ENCODE measurements around the gene EFCAB6. TPM values are rescaled to one million over a fixed set of nuclear protein-coding genes. Genes with fewer than 3 reads are reported as not detected.

EFCAB6 gene
- total and polyA plus RNA-seq, 4 experiments from 2014 or later = 0.15 to 0.91 (median 0.84) TPM; not detected in 1

- ChIA-PET CTCF (ENCODE audit: partially characterized antibody) (no interaction called here), POLR2A (ENCODE audit: partially characterized antibody) (no interaction called here)
- no peak for DNase-seq
- Histone ChIP-seq H3K36me3 (ENCODE audit: insufficient read depth, low read length) (no peaks in the 10 kb centered on the region), H3K4me1 (ENCODE audit: insufficient read depth, low read length) (no peaks in the 10 kb centered on the region), H3K9me3 (ENCODE audit: control insufficient read depth in 1 of 2, low read length in 2 of 2) (no peaks in the 10 kb centered on the region), H3K4me3 (ENCODE audit: low read length in 2 of 2) (no peak overlapping the region), H3K27ac (ENCODE audit: low read depth, low read length) (no peak overlapping the region), H3K27me3 (ENCODE audit: insufficient read depth, low read length) (no peaks in the 10 kb centered on the region)
- peaks cover 3% of the 10 kb centered on the region in 2 donors for H3K27me3 Mint-ChIP-seq
- intact Hi-C loops (cut with micrococcal nuclease) = no loop called here
- H3K27ac Mint-ChIP-seq = no peak overlapping the region
- H3K4me3 Mint-ChIP-seq = no peak overlapping the region
- no peaks in the 10 kb centered on the region for H3K4me1 Mint-ChIP-seq
- peaks cover 0 to 4% (median 0%) of the 10 kb centered on the region in 8 donors for H3K9me3 Mint-ChIP-seq
- no peaks in the 10 kb centered on the region for H3K36me3 Mint-ChIP-seq
Measured at GRCh38 chr22:43564859-43565258, 247.2 kb downstream of the EFCAB6 start.

GRCh38 chr22:43563571-43563970 lies 248.5 kb downstream of the EFCAB6 start:
- no peak overlapping the region for H3K27ac Mint-ChIP-seq
- no peak for DNase-seq

GRCh38 chr22:43562843-43563242 lies 249.3 kb downstream of the EFCAB6 start:
- H3K9me3 ChIP-seq (ENCODE audit: control insufficient read depth in 1 of 2, low read length in 2 of 2) = no peaks in the 10 kb centered on the region
- Mint-ChIP-seq H3K27ac (no peak overlapping the region), H3K4me1 (no peaks in the 10 kb centered on the region), H3K9me3 (peaks cover 0 to 6% (median 0%) of the 10 kb centered on the region in 8 donors), H3K4me3 (no peak overlapping the region), H3K36me3 (no peaks in the 10 kb centered on the region), H3K27me3 (peaks cover 4 to 6% of the 10 kb centered on the region in 2 donors)
- ChIA-PET CTCF (ENCODE audit: partially characterized antibody) (no interaction called here), POLR2A (ENCODE audit: partially characterized antibody) (no interaction called here)
- no peak overlapping the region for H3K4me3 ChIP-seq (ENCODE audit: low read length in 2 of 2)
- no peak for DNase-seq
- H3K36me3 ChIP-seq (ENCODE audit: insufficient read depth, low read length) = no peaks in the 10 kb centered on the region
- H3K27me3 ChIP-seq (ENCODE audit: insufficient read depth, low read length) = no peaks in the 10 kb centered on the region
- intact Hi-C loops (cut with micrococcal nuclease) = no loop called here
- H3K4me1 ChIP-seq (ENCODE audit: insufficient read depth, low read length) = no peaks in the 10 kb centered on the region
- no peak overlapping the region for H3K27ac ChIP-seq (ENCODE audit: low read depth, low read length)

More at GRCh38 chr22:43563571-43563970, 248.5 kb downstream of the EFCAB6 start:
- ChIA-PET POLR2A (ENCODE audit: partially characterized antibody) (no interaction called here), CTCF (ENCODE audit: partially characterized antibody) (no interaction called here)
- no peaks in the 10 kb centered on the region for H3K36me3 Mint-ChIP-seq
- no peaks in the 10 kb centered on the region for H3K4me1 Mint-ChIP-seq
- Histone ChIP-seq H3K27ac (ENCODE audit: low read depth, low read length) (no peak overlapping the region), H3K4me1 (ENCODE audit: insufficient read depth, low read length) (no peaks in the 10 kb centered on the region), H3K36me3 (ENCODE audit: insufficient read depth, low read length) (no peaks in the 10 kb centered on the region), H3K27me3 (ENCODE audit: insufficient read depth, low read length) (no peaks in the 10 kb centered on the region), H3K9me3 (ENCODE audit: control insufficient read depth in 1 of 2, low read length in 2 of 2) (no peaks in the 10 kb centered on the region), H3K4me3 (ENCODE audit: low read length in 2 of 2) (no peak overlapping the region)
- no peak overlapping the region for H3K4me3 Mint-ChIP-seq
- intact Hi-C loops (cut with micrococcal nuclease) = no loop called here
- H3K9me3 Mint-ChIP-seq = peaks cover 0 to 6% (median 0%) of the 10 kb centered on the region in 8 donors
- H3K27me3 Mint-ChIP-seq = peaks cover 4 to 6% of the 10 kb centered on the region in 2 donors

- Histone ChIP-seq H3K27me3 (ENCODE audit: insufficient read depth, low read length) (no peaks in the 10 kb centered on the region), H3K27ac (ENCODE audit: low read depth, low read length) (no peak overlapping the region), H3K9me3 (ENCODE audit: control insufficient read depth in 1 of 2, low read length in 2 of 2) (no peaks in the 10 kb centered on the region), H3K36me3 (ENCODE audit: insufficient read depth, low read length) (no peaks in the 10 kb centered on the region), H3K4me3 (ENCODE audit: low read length in 2 of 2) (no peak overlapping the region), H3K4me1 (ENCODE audit: insufficient read depth, low read length) (no peaks in the 10 kb centered on the region)
- Mint-ChIP-seq H3K27me3 (peaks cover 1 to 6% of the 10 kb centered on the region in 2 donors), H3K4me1 (no peaks in the 10 kb centered on the region), H3K36me3 (no peaks in the 10 kb centered on the region), H3K27ac (no peak overlapping the region), H3K4me3 (no peak overlapping the region), H3K9me3 (peaks cover 0 to 6% (median 0%) of the 10 kb centered on the region in 8 donors)
- intact Hi-C loops (cut with micrococcal nuclease) = no loop called here
- CTCF ChIA-PET (ENCODE audit: partially characterized antibody) = no interaction called here
- no peak for DNase-seq
- POLR2A ChIA-PET (ENCODE audit: partially characterized antibody) = no interaction called here
Measured at GRCh38 chr22:43561415-43562178, 250.5 kb downstream of the EFCAB6 start.

- Mint-ChIP-seq H3K4me1 (no peaks in the 10 kb centered on the region), H3K27me3 (peaks cover 2 to 9% of the 10 kb centered on the region in 2 donors), H3K9me3 (peaks cover 0 to 6% (median 0%) of the 10 kb centered on the region in 8 donors), H3K27ac (no peak overlapping the region), H3K36me3 (no peaks in the 10 kb centered on the region), H3K4me3 (no peak overlapping the region)
- H3K27me3 ChIP-seq (ENCODE audit: insufficient read depth, low read length) = no peaks in the 10 kb centered on the region
- H3K4me1 ChIP-seq (ENCODE audit: insufficient read depth, low read length) = no peaks in the 10 kb centered on the region
- intact Hi-C loops (cut with micrococcal nuclease) = no loop called here
- H3K27ac ChIP-seq (ENCODE audit: low read depth, low read length) = no peak overlapping the region
- CTCF ChIA-PET (ENCODE audit: partially characterized antibody) = no interaction called here
- no peak for DNase-seq
- POLR2A ChIA-PET (ENCODE audit: partially characterized antibody) = no interaction called here
- H3K9me3 ChIP-seq (ENCODE audit: control insufficient read depth in 1 of 2, low read length in 2 of 2) = no peaks in the 10 kb centered on the region
- H3K4me3 ChIP-seq (ENCODE audit: low read length in 2 of 2) = no peak overlapping the region
- no peaks in the 10 kb centered on the region for H3K36me3 ChIP-seq (ENCODE audit: insufficient read depth, low read length)
Measured at GRCh38 chr22:43560651-43561050, 251.5 kb downstream of the EFCAB6 start.

- peaks cover 7 to 17% of the 10 kb centered on the region in 2 donors for H3K27me3 Mint-ChIP-seq
- no peak overlapping the region for H3K27ac Mint-ChIP-seq
- Histone ChIP-seq H3K27ac (ENCODE audit: low read depth, low read length) (no peak overlapping the region), H3K4me1 (ENCODE audit: insufficient read depth, low read length) (no peaks in the 10 kb centered on the region), H3K4me3 (ENCODE audit: low read length in 2 of 2) (no peak overlapping the region), H3K9me3 (ENCODE audit: control insufficient read depth in 1 of 2, low read length in 2 of 2) (no peaks in the 10 kb centered on the region), H3K36me3 (ENCODE audit: insufficient read depth, low read length) (no peaks in the 10 kb centered on the region), H3K27me3 (ENCODE audit: insufficient read depth, low read length) (no peaks in the 10 kb centered on the region)
- no peak for DNase-seq
- intact Hi-C loops (cut with micrococcal nuclease) = no loop called here
- ChIA-PET CTCF (ENCODE audit: partially characterized antibody) (no interaction called here), POLR2A (ENCODE audit: partially characterized antibody) (no interaction called here)
- H3K9me3 Mint-ChIP-seq = peaks cover 0 to 5% (median 0%) of the 10 kb centered on the region in 8 donors
- H3K4me3 Mint-ChIP-seq = no peak overlapping the region
- no peaks in the 10 kb centered on the region for H3K4me1 Mint-ChIP-seq
- no peaks in the 10 kb centered on the region for H3K36me3 Mint-ChIP-seq
Measured at GRCh38 chr22:43555561-43556515, 256.3 kb downstream of the EFCAB6 start.

- Mint-ChIP-seq H3K27me3 (peaks cover 7 to 17% of the 10 kb centered on the region in 2 donors), H3K36me3 (no peaks in the 10 kb centered on the region), H3K27ac (no peak overlapping the region), H3K4me1 (no peaks in the 10 kb centered on the region), H3K4me3 (no peak overlapping the region), H3K9me3 (peaks cover 0 to 5% (median 0%) of the 10 kb centered on the region in 8 donors)
- POLR2A ChIA-PET (ENCODE audit: partially characterized antibody) = no interaction called here
- CTCF ChIA-PET (ENCODE audit: partially characterized antibody) = no interaction called here
- H3K9me3 ChIP-seq (ENCODE audit: control insufficient read depth in 1 of 2, low read length in 2 of 2) = no peaks in the 10 kb centered on the region
- no peaks in the 10 kb centered on the region for H3K4me1 ChIP-seq (ENCODE audit: insufficient read depth, low read length)
- intact Hi-C loops (cut with micrococcal nuclease) = no loop called here
- no peak overlapping the region for H3K4me3 ChIP-seq (ENCODE audit: low read length in 2 of 2)
- H3K27ac ChIP-seq (ENCODE audit: low read depth, low read length) = no peak overlapping the region
- DNase-seq = no peak
- H3K27me3 ChIP-seq (ENCODE audit: insufficient read depth, low read length) = no peaks in the 10 kb centered on the region
- H3K36me3 ChIP-seq (ENCODE audit: insufficient read depth, low read length) = no peaks in the 10 kb centered on the region
Measured at GRCh38 chr22:43554694-43555365, 257.3 kb downstream of the EFCAB6 start.

Measured in CD4-positive, alpha-beta memory T cell (primary cell).